DMS153 treated with DMSO at 0.1 percent for 48 hours (cell line): Measurements from ENCODE around the gene COL6A3.

Source experiments
- DNase-seq: peaks from one replicate; lab custom pipeline; 2025; ENCODE audit not compliant: unreplicated experiment; lab: John Stamatoyannopoulos, UW

Gene COL6A3

DNA sequence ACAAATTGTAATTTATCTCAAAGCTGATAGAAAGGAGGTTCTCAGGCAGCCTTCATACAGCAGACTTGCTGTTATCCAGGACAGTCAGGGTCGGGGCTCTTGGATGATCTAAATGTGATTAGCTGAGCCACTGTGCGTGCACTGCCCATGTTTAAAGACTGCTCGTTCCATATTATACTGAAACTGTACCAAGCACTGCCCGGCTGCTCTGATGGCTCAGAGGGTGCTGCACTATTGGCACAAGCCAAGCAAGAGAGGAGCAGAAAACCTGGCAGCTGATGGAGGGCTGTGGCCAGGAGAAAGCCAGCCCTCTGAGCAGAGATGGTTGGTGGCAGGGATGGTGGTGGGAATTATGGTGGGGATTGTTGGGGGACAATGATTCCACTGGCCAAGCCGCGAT is 63.4 kb downstream of the COL6A3 start:
- DNase-seq: no peak

DNA sequence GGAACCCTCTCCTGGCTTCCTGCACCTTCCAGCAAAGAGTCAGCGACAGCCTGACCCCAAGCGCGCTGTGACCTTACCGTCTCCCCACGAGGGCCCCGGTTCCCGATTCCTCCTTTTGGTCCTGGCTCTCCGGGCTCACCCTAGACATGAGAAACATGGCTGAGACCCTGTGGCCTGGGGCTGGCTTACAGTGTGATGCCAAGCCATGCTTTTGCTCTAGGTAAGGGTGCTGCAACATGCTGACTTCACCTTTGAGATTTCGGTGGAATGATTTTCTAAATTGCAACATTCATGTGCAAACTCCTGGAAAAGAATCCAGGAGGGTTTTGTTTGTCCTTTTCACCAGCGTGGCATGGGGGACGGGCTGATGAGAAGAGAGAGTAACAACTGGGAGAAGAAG is 63.9 kb downstream of the COL6A3 start:
- no peak for DNase-seq

DNA sequence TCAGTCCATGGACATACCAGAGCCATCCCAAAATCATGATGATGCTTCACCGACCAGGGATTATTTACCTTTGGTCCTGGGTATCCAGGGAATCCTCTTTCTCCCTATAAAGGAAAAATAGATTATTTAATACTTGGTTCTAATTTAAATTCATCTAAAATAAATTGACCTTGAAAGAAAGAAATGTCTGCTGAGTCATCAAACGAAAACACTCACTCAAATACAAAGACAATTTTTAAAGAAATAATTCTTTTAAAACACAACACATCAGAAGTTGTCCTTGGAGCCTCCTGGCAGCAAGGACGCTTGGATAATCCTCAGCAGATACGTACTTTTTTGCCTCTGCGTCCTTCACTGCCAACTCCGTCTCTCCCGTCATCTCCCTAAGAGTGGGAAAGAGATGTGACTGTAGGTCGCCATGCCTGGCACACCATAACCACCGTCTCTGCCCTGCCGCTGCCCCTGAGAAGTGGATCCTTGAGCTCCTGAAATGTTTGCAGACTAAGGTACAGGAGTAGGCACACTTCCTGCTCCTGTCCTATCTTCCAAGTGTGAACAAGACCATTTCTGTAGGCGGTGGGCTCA is 65.6 kb downstream of the COL6A3 start:
- no peak for DNase-seq

DNA sequence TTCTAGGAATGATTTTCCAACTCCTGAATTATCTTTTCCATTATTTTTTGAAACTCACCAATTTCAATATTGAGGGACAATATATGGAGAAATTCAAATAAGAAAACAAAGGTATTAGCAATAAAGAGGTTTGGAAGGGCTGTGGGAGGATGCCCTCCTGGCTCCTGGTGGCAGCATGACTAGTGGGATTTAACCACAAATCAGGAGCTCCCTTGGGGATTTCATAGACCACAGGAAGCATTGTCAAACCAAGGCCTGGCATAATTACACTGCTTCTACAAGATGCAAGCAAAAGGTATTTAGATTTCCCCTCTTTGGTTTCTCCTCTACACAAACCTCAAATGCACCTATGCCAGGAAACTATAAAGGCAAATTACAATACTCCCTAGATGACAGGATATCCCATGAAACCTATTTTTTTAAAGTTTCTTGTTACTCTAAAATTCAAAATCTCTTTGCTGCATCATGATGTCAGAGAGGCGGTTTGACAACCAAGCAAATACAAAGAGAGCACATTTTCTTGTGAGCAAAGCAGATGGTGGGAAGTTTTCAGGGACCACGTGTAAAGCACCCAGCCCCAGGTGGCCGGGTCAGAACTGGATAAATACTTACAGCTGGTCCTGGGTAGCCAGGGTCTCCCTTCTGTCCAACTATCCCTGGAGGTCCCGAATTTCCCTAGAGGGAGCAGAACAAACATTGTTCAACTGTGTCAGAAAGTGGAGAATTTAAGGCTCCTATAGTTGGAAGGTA is 67.9 kb downstream of the COL6A3 start:
- DNase-seq: no peak

DNA sequence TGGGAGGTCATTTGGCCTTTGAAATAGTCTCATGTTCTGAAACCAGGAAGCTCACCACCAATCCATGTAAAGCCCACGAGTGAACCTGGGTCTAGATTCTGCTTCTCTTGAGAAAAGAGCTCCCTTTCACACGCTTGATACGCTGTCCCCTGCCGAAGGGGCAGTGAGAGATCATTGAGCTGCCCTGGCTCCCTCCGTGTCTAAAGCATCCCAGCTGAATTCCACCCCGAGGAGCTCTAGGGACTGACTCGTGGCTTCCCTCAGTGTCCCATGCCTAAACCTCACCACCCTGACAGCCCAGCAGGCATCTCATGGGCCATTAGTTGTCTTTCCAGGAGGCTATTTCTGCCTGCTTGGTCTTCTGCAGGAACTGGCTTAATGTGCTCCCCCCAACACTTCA is 68.6 kb downstream of the COL6A3 start:
- DNase-seq: no peak

DNA sequence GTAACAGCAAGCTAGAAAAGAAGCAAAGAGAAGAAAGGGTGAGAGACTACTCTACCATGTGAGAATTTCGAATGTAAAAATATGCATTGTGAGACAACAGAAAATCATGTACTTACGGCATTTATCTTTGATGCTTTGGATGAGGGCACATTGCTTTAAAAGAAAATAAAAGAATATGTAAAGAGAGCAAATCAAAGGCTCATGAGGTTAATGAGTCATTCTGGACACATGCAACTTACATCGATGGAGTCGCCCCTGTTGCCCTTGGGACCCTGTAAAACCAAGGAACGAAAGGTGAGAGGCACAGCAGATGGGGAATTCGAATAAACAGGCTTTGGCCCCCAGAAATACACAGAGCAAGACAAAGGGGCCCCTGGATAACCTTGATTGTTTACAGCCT is 69.0 kb downstream of the COL6A3 start:
- DNase-seq: no peak

DNA sequence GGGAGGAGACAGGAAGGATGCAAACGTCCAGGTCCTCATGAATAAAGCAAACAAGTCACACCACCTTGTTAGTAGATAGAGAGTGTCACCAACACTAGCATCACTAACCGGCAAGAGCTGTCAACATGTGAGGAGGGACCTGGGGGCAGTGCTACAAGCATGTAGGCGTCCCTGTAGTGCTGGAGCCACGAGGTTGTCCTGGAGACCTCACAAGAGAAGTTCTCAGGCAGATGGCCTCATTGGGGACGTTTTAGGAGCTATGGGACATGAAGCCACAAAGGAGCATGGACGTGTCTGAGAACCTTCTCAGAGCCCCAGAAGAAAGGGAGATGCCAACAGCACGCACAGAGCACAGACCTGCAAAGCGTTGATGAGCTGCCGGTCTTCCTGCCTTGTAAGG is 70.0 kb downstream of the COL6A3 start:
- no peak for DNase-seq

DNA sequence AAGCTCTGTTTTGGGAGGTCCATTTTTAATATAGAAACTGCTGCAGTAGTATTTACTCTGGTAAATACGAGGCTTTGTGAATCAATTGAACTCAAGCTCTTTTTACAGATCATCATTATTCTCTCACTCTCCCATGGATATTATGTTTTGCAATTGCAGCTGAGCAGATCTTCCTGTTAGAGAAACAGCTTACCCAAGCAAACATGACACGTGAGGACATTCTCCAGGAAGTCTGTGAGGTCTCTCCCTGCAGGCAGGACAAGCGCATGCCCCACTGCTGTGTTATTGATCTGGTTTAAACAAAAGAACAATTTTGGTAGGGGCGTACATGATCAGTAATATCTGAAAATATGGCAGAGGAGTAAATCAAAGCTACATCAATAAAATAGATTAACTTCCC is 72.1 kb downstream of the COL6A3 start:
- peak; percentile 59 for DNase-seq

DNA sequence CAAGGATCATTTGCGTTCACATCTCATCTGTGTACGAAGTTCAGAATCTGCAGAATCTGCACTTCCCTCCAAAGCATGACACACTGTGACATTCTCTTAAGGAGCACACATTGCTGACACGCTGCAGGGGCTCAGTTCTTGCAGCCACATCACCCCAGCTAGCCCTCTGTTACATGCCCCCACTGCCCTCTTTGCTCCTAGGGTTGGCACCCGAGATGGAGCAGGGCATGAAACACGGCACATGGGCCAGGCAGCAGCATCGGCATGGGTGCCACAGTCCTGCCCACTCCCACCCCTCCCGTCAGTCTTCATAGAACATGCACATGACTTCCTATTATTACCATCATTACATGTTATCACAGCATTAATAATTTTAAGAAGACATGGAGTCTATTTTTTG is 76.4 kb downstream of the COL6A3 start:
- no peak for DNase-seq

DNA sequence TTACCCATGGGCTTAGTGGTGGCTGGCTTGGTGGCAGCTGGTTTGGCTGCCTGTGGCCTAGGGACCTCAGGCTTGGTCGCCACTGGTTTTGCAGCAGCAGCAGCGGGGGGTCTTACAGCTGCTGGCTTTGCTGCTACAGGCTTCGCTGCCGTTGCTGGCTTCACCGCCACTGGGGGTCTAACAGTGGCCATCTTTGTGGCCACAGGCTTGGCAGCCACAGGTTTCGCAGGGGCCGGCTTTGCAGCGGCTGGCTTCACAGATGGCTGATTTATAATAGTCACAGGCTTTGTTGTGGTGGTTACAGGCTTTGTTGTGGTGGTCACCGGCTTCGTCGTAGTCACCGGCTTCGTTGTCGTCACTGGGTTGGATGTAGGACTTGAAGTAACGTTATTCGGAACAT is 77.8 kb downstream of the COL6A3 start:
- no peak for DNase-seq

DNA sequence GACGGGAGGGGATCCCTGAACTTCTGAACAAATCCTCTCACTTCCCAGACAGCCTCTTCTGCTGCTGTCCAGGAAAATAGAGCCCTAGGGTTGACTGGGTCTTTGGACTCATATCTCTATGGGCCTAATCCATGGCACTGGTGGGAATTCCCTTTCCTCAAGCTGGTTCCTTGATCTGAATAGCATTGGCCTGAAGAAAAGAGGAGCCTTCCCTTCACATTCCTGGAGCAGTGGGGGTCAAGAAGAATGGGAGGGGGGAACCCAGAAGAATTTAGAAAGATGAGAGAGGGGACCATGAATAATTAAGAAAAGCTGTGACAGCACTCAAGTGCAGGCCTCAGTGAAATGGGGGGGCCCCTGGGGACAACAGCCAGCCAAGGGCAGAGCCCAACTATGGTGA is 80.2 kb downstream of the COL6A3 start:
- no peak for DNase-seq

DNA sequence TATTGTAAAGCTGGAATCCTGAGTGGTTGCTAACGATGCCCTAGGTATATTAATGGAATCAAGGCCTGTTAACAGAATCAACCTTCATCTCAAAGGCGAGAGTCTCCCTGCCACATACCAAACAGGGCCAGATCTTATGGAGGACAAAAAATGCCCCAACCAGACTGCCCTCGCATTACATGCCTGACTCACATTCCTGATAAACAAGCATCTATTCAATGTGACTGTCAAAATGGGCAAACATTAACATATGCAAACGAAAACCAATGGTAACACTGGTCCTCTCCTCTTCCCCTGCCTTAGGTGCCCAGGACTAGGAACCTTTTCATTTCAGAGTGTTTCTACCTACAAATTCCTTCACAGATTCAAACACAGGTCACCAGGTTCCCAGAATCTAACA is 83.4 kb downstream of the COL6A3 start:
- DNase-seq: no peak

DNA sequence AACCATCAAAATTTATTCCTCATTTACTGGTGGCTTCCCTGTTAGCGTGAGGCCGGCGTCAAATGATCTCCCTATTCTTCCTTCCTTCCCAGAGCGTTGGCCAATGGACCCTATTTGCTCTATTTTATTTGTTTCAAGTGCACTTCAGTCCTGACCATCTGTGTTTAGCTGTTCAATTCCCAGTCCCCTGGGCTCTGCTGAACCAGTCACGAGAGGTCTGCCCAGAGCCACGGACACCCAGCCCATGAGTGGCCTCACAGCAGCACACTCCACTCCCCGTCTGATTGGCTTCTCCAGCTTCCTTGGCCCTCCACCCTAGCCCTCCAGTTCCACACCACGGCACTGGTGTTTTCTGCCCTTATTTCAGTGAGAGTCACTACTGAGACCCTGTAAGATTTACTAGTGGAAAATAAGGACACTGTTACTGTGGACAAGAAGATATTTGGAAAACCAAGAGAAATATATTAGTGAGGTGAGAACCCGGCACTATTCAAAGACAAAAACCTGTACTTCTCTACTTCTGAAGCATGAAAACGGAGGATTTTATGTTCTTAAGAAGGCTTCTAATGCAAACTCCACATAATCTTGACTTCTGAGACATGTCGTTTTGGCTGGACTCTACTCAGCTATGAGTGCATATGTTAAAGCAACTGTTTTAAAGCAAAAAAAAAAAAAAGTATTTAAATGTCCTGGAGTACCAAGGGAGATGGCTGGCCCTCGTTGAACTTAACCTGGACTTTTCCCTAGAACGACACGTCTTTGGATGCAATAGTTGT is 86.6 kb downstream of the COL6A3 start:
- no peak for DNase-seq

DNA sequence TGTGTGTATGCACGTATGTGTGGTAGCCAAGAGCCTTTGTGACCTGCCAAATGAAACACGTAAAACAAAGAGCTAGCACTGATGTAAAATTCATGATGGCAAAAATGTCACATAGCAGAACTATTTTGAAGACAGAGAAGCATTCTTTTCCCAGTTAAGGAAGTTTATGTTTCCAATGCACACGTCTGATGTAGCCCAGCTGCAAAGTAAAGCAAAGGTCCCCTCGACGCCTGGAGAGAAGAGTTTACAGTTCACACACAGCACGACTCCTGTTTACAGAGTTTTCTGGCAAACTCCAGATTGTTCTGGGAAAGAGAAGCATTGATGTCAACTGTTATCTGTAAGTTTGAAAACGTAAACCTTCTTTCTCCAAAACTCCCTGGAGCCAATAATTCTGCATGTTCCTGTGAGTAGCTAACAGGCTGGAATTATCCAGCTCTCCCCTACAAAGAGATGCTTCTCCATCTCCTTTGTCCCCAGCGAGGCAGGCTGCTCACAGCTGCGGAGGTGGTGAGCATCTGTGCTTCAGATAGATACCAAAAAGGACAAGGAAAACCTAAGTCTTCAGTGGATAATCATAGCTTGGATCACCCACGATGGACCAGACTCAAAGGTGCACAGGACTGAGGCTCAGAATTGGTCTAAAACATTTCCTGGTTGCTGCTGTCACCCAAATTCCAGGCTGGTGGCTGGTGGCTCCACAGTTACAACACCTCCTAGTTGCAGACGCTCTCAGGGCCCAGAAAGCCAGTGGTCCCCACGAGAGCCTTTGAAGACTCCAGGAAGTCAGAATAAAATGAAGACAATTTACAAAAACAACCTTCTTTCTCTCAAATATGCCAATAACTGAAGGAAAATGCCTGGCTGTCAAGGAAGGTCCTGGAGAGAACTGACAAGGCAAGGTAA is 87.4 kb downstream of the COL6A3 start:
- no peak for DNase-seq

DNA sequence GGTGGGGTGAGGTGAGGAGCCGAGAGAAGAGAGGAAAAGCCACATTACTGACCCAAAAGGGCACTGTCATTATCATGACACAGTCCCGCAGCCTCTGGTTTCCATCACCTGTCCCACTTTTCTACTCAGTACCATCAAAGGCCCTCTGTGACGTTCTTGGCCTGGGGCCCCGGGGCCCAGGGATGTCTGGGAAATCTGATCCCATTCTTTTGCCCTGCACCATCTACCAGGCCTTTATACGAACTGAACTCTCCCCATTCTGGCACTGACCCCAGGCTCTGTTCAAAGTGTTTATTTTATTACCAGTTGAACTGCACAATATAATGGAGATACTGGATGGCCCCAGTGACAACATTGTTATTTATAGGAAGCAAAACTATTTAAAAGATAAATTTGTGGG is 89.1 kb downstream of the COL6A3 start:
- no peak for DNase-seq

DNA sequence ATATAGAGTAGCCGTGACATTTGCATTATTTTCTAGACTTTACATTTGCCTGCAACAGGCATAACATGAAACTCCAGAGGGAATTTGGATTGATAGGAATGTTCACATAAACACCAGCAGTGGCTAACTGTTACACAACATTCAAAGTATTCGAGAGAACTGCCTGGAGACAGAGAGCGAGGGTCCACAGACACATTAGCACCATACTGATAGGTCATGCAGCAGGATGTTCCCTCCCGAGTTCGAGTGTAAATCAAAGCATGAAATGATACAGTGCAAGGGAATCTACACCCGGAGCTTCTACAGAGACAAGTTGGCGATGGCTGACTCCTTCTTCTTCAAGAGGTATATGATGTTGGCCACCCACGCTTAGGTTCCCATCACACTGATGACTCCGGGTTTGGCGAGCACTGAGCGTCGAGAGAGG is 89.5 kb downstream of the COL6A3 start:
- DNase-seq: no peak

DNA sequence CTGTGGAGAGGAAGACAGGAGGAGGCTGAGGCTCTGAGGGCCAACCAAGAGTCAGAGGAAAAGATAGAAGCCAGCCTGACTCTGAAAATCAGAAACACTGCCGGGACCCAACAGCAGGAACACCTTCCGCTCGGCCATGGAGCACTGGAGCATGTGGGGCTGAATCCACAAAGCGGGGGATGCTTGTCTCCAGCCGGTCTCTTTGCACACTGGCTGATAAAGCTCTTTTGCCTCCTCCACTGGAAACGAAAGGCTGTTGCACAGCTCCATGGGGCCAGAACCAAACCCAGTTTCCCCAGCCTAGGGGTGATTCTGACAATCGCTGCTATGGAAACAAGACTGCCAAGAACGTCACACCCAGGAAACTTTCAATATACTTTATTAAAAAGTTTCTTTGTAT is 90.3 kb downstream of the COL6A3 start:
- DNase-seq: no peak

DNA sequence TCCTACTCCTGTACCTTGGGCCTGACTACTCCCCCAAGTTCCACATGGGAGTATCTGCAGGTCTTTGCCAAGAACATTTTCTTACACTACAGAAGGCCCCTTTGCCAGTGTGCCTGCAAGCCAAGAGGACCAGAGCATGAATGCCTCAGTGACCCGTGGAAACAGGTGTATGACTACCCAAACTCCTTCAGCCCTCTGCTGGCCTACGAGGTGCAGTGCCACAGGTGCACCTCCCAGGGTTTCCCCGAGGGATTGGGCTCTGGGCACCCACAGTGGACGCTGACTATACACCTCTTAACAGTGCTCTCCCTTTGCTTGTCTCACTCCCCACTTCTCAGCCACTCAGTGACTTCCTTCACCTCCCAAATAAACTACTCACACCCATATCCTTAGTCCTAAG is 91.4 kb downstream of the COL6A3 start:
- no peak for DNase-seq

DNA sequence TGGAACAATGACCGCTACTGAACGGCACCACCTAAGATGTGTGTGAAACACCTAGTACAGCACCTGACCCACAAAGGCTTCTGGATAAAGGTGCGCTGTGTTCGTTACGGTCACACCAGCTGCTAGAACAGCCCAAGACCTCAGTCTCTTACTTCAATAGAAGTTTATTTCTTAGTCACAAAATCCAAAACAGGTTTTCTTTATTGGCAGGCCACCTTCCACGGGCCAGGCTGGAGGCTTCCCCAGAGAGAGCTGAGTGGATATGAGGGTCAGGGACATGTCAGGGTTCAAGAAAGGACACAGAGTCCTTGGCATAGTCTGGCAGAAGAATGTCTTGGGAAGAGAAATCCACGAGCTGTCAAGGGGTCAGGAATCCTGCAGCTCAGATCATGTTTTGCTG is 92.2 kb downstream of the COL6A3 start:
- no peak for DNase-seq

DNA sequence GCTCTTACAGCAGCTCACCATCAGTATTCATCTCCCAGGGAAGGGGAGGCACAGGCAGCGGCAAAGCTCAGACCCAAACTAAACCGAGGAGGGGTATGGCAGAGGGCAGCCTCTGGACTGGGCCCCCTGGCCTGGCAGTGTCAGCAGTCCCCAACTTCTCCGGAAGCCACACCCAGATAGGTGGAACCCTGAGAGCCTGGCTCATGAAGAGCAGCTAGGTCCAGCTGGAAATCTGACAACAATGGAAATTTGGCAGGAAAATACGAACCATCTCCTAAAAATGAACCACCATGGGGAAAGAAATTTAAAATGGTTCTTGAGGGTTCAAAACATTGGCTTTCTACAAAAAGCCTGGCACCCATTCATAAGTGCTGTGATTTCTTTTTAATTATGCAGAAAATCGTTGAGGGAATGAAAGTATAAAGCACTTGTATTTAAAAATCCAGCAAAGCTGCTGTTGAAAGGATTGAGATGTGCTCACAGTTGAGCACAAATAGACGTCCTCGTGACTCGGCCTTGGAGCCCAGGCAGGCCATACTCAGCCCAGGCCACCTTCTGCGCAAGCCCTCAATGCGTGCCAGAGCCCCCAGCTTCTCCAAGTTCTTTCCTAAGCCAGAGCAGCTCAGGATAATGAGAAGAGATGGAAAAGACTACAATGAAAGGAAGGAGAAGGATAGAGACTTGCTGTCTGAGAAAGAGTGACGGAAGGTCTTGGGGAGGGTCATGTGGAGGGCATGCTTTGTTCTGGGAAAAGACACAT is 93.0 kb downstream of the COL6A3 start:
- DNase-seq: no peak

DNA sequence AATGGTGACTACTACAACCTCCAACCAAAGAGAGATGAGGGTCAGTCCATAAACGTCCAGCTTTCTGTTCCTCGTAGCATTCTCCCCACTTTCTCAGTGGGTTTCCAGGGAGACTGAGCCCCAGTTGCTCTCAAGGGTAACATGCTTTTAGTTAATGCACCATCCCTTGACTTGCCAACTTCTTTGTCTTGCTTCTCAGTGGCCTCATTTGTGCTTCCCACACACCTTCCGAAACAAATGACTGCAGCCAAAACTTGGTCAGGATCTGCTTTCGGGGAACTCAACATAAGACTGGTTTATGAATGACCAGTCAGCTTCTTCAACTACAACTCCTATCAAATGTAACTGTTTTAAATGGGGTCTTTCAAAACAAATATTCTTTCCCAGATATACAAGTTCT is 94.1 kb downstream of the COL6A3 start:
- no peak for DNase-seq
